K562 (cell line): ENCODE data around the gene GARRE1. TPM values are rescaled to one million over a fixed set of nuclear protein-coding genes. Genes with fewer than 3 reads are reported as not detected.

Source experiments
- polyA plus RNA-seq, 8 experiments: library from polyadenylated mRNA; depleted of rRNA in 4 of 8; stranded (reverse) in 5 of 8; unstranded in 3 of 8; fragments of >200 nt; fragmentation: Nextera tagmentation in 2 of 8; fragmentation: Illumina TruSeq in 1 of 8; extraction: Ambion mirVana in 2 of 8; extraction: Trizol in 1 of 8; gene quantifications; 2 replicates each; pipeline versions ENCODE4 v1.2.1 to v1.2.3, GENCODE V29; 2011 to 2014; ENCODE audit warnings: inconsistent platforms in 1 of 8, missing spikeins in 1 of 8
- total RNA-seq, 7 experiments: library from RNA; depleted of rRNA in 6 of 7; stranded (reverse); fragments of >200 nt in 6 of 7; fragmentation: Illumina TruSeq in 2 of 7; extraction: Trizol in 2 of 7; gene quantifications; 2 replicates each; pipeline versions ENCODE4 v1.2.1 to v1.2.3, GENCODE V29; 2011 to 2021; ENCODE audit warnings: low replicate concordance in 1 of 7

GARRE1 gene
- total and polyA plus RNA-seq, 9 of the 15 experiments (the other 6 are each of a cell fraction or from before 2014, with no cell fraction given), result 1.6 to 12.8 (median 7.5) TPM

Other genes starting within 250 kb of the GARRE1 start
- 95.1 and 111 TPM in 2 replicates for gene LSM14A, start 82.0 kb upstream of the GARRE1 start, total RNA-seq (2014; rRNA removed)
- gene LSM14A, start 82.0 kb upstream of the GARRE1 start, total RNA-seq (2014; rRNA removed; fragmentation: Illumina TruSeq; extraction: Trizol), result 86.6 and 88.2 TPM in 2 replicates
- 90.7 and 93.9 TPM in 2 replicates for gene LSM14A, start 82.0 kb upstream of the GARRE1 start, total RNA-seq (2015; rRNA removed; fragmentation: Illumina TruSeq; extraction: Trizol)
- 78.5 and 95.2 TPM in 2 replicates for gene LSM14A, start 82.0 kb upstream of the GARRE1 start, total RNA-seq (2021)
- gene LSM14A, start 82.0 kb upstream of the GARRE1 start, polyA plus RNA-seq (2011; rRNA removed), result 118 and 129 TPM in 2 replicates
- 95.7 and 105 TPM in 2 replicates for gene LSM14A, start 82.0 kb upstream of the GARRE1 start, polyA plus RNA-seq (2014; fragmentation: Illumina TruSeq; extraction: Trizol)
- gene LSM14A, start 82.0 kb upstream of the GARRE1 start, polyA plus RNA-seq (2014; fragmentation: Nextera tagmentation; extraction: Ambion mirVana), result 10 to 100 TPM; 19.5 to 25.7 TPM
- 150 and 179 TPM in 2 replicates for gene LSM14A, start 82.0 kb upstream of the GARRE1 start, polyA plus RNA-seq (2014; rRNA removed)
- 140 and 173 TPM in 2 replicates for gene GPI, start 110.6 kb downstream of the GARRE1 start, total RNA-seq (2014; rRNA removed)
- gene GPI, start 110.6 kb downstream of the GARRE1 start, total RNA-seq (2014; rRNA removed; fragmentation: Illumina TruSeq; extraction: Trizol), result 95.8 and 118 TPM in 2 replicates
- gene GPI, start 110.6 kb downstream of the GARRE1 start, total RNA-seq (2015; rRNA removed; fragmentation: Illumina TruSeq; extraction: Trizol), result 122 and 132 TPM in 2 replicates
- 349 and 358 TPM in 2 replicates for gene GPI, start 110.6 kb downstream of the GARRE1 start, total RNA-seq (2021)
- 94.1 and 259 TPM in 2 replicates for gene GPI, start 110.6 kb downstream of the GARRE1 start, polyA plus RNA-seq (2011; rRNA removed)
- 306 and 322 TPM in 2 replicates for gene GPI, start 110.6 kb downstream of the GARRE1 start, polyA plus RNA-seq (2014; fragmentation: Illumina TruSeq; extraction: Trizol)
- 100 to 1,000 TPM in 1 of 2 experiments, 10 to 100 TPM in 1; 88.3 to 168 TPM for gene GPI, start 110.6 kb downstream of the GARRE1 start, polyA plus RNA-seq (2014; fragmentation: Nextera tagmentation; extraction: Ambion mirVana)
- 114 and 116 TPM in 2 replicates for gene GPI, start 110.6 kb downstream of the GARRE1 start, polyA plus RNA-seq (2014; rRNA removed)
- gene PDCD2L, start 149.8 kb downstream of the GARRE1 start, total RNA-seq (2014; rRNA removed), result 56.5 and 83.0 TPM in 2 replicates
- gene PDCD2L, start 149.8 kb downstream of the GARRE1 start, total RNA-seq (2014; rRNA removed; fragmentation: Illumina TruSeq; extraction: Trizol), result 61.9 and 68.5 TPM in 2 replicates
- gene PDCD2L, start 149.8 kb downstream of the GARRE1 start, total RNA-seq (2015; rRNA removed; fragmentation: Illumina TruSeq; extraction: Trizol), result 47.7 and 51.1 TPM in 2 replicates
- 48.6 and 56.3 TPM in 2 replicates for gene PDCD2L, start 149.8 kb downstream of the GARRE1 start, total RNA-seq (2021)
- gene PDCD2L, start 149.8 kb downstream of the GARRE1 start, polyA plus RNA-seq (2011; rRNA removed), result 62.8 and 65.9 TPM in 2 replicates
- 43.7 and 46.2 TPM in 2 replicates for gene PDCD2L, start 149.8 kb downstream of the GARRE1 start, polyA plus RNA-seq (2014; fragmentation: Illumina TruSeq; extraction: Trizol)
- gene PDCD2L, start 149.8 kb downstream of the GARRE1 start, polyA plus RNA-seq (2014; fragmentation: Nextera tagmentation; extraction: Ambion mirVana), result 10 to 100 TPM; 12.1 to 14.6 TPM
- gene PDCD2L, start 149.8 kb downstream of the GARRE1 start, polyA plus RNA-seq (2014; rRNA removed), result 60.5 and 67.3 TPM in 2 replicates
- 249 and 271 TPM in 2 replicates for gene UBA2, start 173.8 kb downstream of the GARRE1 start, total RNA-seq (2014; rRNA removed)
- gene UBA2, start 173.8 kb downstream of the GARRE1 start, total RNA-seq (2014; rRNA removed; fragmentation: Illumina TruSeq; extraction: Trizol), result 297 and 375 TPM in 2 replicates
- 264 and 274 TPM in 2 replicates for gene UBA2, start 173.8 kb downstream of the GARRE1 start, total RNA-seq (2015; rRNA removed; fragmentation: Illumina TruSeq; extraction: Trizol)
- gene UBA2, start 173.8 kb downstream of the GARRE1 start, total RNA-seq (2021), result 196 and 199 TPM in 2 replicates
- gene UBA2, start 173.8 kb downstream of the GARRE1 start, polyA plus RNA-seq (2011; rRNA removed), result 345 and 444 TPM in 2 replicates
- 230 and 254 TPM in 2 replicates for gene UBA2, start 173.8 kb downstream of the GARRE1 start, polyA plus RNA-seq (2014; fragmentation: Illumina TruSeq; extraction: Trizol)
- gene UBA2, start 173.8 kb downstream of the GARRE1 start, polyA plus RNA-seq (2014; fragmentation: Nextera tagmentation; extraction: Ambion mirVana), result 10 to 100 TPM; 80.0 to 89.7 TPM
- gene UBA2, start 173.8 kb downstream of the GARRE1 start, polyA plus RNA-seq (2014; rRNA removed), result 266 and 283 TPM in 2 replicates
- 0.14 and 0.16 TPM in 2 replicates for gene WTIP, start 227.2 kb downstream of the GARRE1 start, total RNA-seq (2014; rRNA removed)
- gene WTIP, start 227.2 kb downstream of the GARRE1 start, total RNA-seq (2014; rRNA removed; fragmentation: Illumina TruSeq; extraction: Trizol), result 0.07 TPM in 1 of 2 replicates, not detected in the other
- gene WTIP, start 227.2 kb downstream of the GARRE1 start, total RNA-seq (2015; rRNA removed; fragmentation: Illumina TruSeq; extraction: Trizol), result 0.49 and 0.51 TPM in 2 replicates
- gene WTIP, start 227.2 kb downstream of the GARRE1 start, total RNA-seq (2021), result 0.31 and 0.53 TPM in 2 replicates
- 0.38 and 0.81 TPM in 2 replicates for gene WTIP, start 227.2 kb downstream of the GARRE1 start, polyA plus RNA-seq (2011; rRNA removed)
- gene WTIP, start 227.2 kb downstream of the GARRE1 start, polyA plus RNA-seq (2014; fragmentation: Illumina TruSeq; extraction: Trizol), result 0.16 and 0.28 TPM in 2 replicates
- under 1 TPM in 1 of 2 experiments, not detected in 1; under 0.01 TPM for gene WTIP, start 227.2 kb downstream of the GARRE1 start, polyA plus RNA-seq (2014; fragmentation: Nextera tagmentation; extraction: Ambion mirVana)
- gene WTIP, start 227.2 kb downstream of the GARRE1 start, polyA plus RNA-seq (2014; rRNA removed), result 0.11 and 0.54 TPM in 2 replicates